ENCODE results near the gene GPR160. TPM values are rescaled to one million over a fixed set of nuclear protein-coding genes. Genes with fewer than 3 reads are reported as not detected.

GPR160 gene
- total and polyA plus RNA-seq, 2 of the 13 experiments (the other 11 are each of a cell fraction or from before 2014, with no cell fraction given), result 12.1 to 23.2 TPM

DNA sequence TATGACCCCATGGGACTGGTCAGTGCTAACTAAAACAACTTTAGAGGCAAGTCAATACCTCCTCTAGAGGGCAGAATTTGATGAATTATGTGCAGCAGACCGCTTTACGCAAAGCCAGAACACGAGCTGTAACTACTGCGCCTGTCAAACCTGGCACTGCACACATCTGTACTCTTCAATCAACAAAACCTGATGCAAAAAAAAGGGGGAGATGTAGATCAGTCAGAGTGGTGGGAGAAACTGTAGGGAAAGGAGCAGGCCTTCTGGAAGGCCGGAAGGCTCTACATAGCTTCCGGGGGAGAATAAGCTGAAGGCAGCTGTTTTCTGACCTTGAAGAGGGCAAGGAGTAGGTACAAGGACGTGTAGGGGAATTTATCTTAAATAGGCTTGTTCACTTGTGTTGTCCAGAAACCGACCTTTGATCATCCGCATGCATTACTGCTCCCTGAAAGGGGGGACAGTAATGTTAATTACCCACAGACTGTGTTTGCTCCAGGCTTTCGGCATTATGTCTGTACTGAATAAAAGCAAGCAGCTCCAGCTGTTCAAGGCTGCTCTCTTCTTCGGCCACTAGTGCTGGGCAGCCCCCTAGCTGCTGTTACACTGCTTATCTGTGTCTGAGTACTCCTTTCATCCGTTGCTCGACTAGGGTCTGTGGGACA lies 41.0 kb downstream of the GPR160 start:
- Histone ChIP-seq H3K9ac (ENCODE audit: insufficient read depth, low read depth, low read length) (peak overlapping the region; percentile 57), H3K4me1 (ENCODE audit: insufficient read depth, low read length) (peaks cover 64% of the 10 kb centered on the region), H2AFZ (ENCODE audit: low read length) (peak overlapping the region; percentile 43), H3K9me3 (ENCODE audit: low read length) (no peaks in the 10 kb centered on the region), H3K36me3 (replicated peaks in 1 of 2; ENCODE audit: control insufficient read depth in 1 of 2, insufficient read depth in 2 of 2, low read length in 2 of 2) (peaks cover 0 to 1% of the 10 kb centered on the region in 2 experiments; a peak in 2 of 5 replicates), H3K79me2 (ENCODE audit: insufficient read depth, low read length) (no peaks in the 10 kb centered on the region), H3K27ac (ENCODE audit: extremely low read length, insufficient read depth, low read length) (peak overlapping the region; percentile 85), H3K4me2 (ENCODE audit: low read depth, low read length) (peak overlapping the region; percentile 69), H4K20me1 (ENCODE audit: insufficient read depth, low read length) (no peaks in the 10 kb centered on the region), H3K4me3 (replicated peaks in 1 of 3; ENCODE audit: insufficient read depth in 1 of 3, low read depth in 2 of 3, low read length in 3 of 3) (peak overlapping the region; percentile 30 to 51 (median 39)), H3K27me3 (ENCODE audit: control insufficient read depth in 1 of 2, insufficient read depth in 2 of 2, low read length in 2 of 2) (no peaks in the 10 kb centered on the region)
- intact Hi-C loops (cut with micrococcal nuclease; ENCODE audit: unreplicated experiment) (loop anchor here (2.0 kb wide), 2 partner anchors 42 to 306 kb away; partner anchors contain the start of genes GPR160 and MYNN), in situ Hi-C loops (cut with HindIII; ENCODE audit: extremely low pct_ligation_motif_present, low pct_unique_long_range_greater_than_20kb) (no loop called here)
- CTCF ChIA-PET (ENCODE audit: low intra/inter-chr PET ratio, low total read pairs), result interaction anchor here (1.0 to 1.3 kb wide), 2 partner anchors 16 to 41 kb away, joined by 3 read pairs; no protein-coding TSS in a partner anchor
- FAIRE-seq, result peak; percentile 34
- WGBS (ENCODE audit: low lambda C conversion rate), result 9% methylated on average over 13 of the region's 13 CpGs
- ATAC-seq, result peak; percentile 74
- peak; percentile 83 for DNase-seq (ENCODE audit: low spot score)
- BruUV-seq (replicated peaks), result no TSS peak
- POLR2A ChIA-PET, result interaction anchor here (1.0 to 2.9 kb wide), 8 partner anchors 15 to 277 kb away, joined by 3 to 8 read pairs (median 5); partner anchors contain the start of genes GPR160, PRKCI and SEC62
- no peak for TF ChIP-seq ZNF674 (CRISPR knock-in tag; IDR thresholded peaks at IDR 0.05; ENCODE audit: low read depth)
- TF ChIP-seq, protein P1, sequence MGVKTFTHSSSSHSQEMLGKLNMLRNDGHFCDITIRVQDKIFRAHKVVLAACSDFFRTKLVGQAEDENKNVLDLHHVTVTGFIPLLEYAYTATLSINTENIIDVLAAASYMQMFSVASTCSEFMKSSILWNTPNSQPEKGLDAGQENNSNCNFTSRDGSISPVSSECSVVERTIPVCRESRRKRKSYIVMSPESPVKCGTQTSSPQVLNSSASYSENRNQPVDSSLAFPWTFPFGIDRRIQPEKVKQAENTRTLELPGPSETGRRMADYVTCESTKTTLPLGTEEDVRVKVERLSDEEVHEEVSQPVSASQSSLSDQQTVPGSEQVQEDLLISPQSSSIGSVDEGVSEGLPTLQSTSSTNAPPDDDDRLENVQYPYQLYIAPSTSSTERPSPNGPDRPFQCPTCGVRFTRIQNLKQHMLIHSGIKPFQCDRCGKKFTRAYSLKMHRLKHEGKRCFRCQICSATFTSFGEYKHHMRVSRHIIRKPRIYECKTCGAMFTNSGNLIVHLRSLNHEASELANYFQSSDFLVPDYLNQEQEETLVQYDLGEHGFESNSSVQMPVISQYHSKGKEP (CRISPR knock-in tag; IDR thresholded peaks at IDR 0.05), result no peak
- TF ChIP-seq ELF4 (CRISPR knock-in tag; IDR thresholded peaks at IDR 0.05; ENCODE audit: borderline replicate concordance), result no peak
- no peak for TF ChIP-seq FIP1L1 (IDR thresholded peaks at IDR 0.05; ENCODE audit: borderline replicate concordance, insufficient read depth, low read depth, low read length)
- TF ChIP-seq, protein P2, sequence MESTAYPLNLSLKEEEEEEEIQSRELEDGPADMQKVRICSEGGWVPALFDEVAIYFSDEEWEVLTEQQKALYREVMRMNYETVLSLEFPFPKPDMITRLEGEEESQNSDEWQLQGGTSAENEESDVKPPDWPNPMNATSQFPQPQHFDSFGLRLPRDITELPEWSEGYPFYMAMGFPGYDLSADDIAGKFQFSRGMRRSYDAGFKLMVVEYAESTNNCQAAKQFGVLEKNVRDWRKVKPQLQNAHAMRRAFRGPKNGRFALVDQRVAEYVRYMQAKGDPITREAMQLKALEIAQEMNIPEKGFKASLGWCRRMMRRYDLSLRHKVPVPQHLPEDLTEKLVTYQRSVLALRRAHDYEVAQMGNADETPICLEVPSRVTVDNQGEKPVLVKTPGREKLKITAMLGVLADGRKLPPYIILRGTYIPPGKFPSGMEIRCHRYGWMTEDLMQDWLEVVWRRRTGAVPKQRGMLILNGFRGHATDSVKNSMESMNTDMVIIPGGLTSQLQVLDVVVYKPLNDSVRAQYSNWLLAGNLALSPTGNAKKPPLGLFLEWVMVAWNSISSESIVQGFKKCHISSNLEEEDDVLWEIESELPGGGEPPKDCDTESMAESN (CRISPR knock-in tag; conservative IDR thresholded peaks at IDR 0.05), result peak; percentile 54; the same call in 1 of the 2 replicates
- TF ChIP-seq ZFYVE20 (CRISPR knock-in tag; IDR thresholded peaks at IDR 0.05; ENCODE audit: borderline replicate concordance, low read depth), result no peak
- no peak for TF ChIP-seq ZNF713 (CRISPR knock-in tag; IDR thresholded peaks at IDR 0.05)
- TF ChIP-seq CBX5 (CRISPR knock-in tag; IDR thresholded peaks at IDR 0.05; ENCODE audit: borderline replicate concordance), result 0 out of 2 replicates have a peak, but pooled peaks have one; percentile 22
- no peak for TF ChIP-seq AGO1 (IDR thresholded peaks at IDR 0.05; ENCODE audit: low read depth, low read length, poor library complexity, severe bottlenecking)
- peak; percentile 58; the same call in 1 of the 2 replicates for TF ChIP-seq ZNF292 (CRISPR knock-in tag; IDR thresholded peaks at IDR 0.05; ENCODE audit: borderline replicate concordance, low read depth)
- TF ChIP-seq ZNF839 (CRISPR knock-in tag; IDR thresholded peaks at IDR 0.05; ENCODE audit: borderline replicate concordance), result no peak
- TF ChIP-seq MEIS2 (CRISPR knock-in tag; IDR thresholded peaks at IDR 0.05), result no peak
- no peak for TF ChIP-seq ZNF101 (CRISPR knock-in tag; IDR thresholded peaks at IDR 0.05; ENCODE audit: borderline replicate concordance, low read depth)
- TF ChIP-seq ZFP90 (CRISPR knock-in tag; IDR thresholded peaks at IDR 0.05; ENCODE audit: borderline replicate concordance), result peak; percentile 50; the same call in 1 of the 2 replicates
- no peak for TF ChIP-seq KAT2B (IDR thresholded peaks at IDR 0.05; ENCODE audit: borderline replicate concordance, low read depth, low read length)
- TF ChIP-seq NKX3-1 (CRISPR knock-in tag; IDR thresholded peaks at IDR 0.05), result no peak
- TF ChIP-seq AKAP8 (CRISPR knock-in tag; IDR thresholded peaks at IDR 0.05), result no peak
- no peak for TF ChIP-seq ZNF253 (CRISPR knock-in tag; IDR thresholded peaks at IDR 0.05; ENCODE audit: borderline replicate concordance)
